ENCODE results near the gene PLAC9.

Gene PLAC9

GRCh38 chr10:80184291-80184690, 51.8 kb downstream of the PLAC9 start:
- no peak for DNase-seq (ENCODE audit: low spot score)

DNA sequence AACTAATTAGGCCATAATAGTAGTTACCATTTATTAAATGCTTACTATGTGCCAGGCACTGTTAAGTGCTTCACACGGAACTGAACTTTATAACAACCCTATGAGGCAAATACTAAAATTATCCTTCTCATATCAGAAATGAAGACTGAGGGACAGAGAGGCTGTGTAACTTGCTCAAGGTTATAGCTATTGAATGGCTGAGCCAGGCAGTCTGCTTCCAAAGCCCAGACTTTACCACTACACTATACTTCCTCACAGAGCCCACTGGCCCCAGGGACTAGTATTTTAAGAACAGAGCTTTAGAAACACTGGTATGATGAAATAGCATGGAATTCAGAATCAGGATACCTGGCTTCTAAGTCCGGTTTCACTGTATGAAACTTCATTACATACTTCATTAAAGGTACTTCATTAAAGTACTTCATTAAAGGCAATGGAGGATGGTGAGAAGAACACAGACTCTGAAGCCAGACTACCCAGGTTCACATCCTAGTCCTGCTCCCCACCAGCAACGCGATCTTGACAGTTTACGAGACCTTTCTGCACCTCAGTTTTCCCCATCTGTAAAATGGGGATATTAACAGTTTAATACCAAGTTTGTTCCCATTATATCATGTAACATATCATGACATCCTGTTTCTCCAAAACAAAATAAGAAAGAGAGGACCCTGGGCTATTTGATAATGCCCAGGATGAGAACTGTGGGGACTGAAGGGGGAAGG, 53.2 kb downstream of the PLAC9 start:
- DNase-seq (ENCODE audit: low spot score), result no peak

DNA sequence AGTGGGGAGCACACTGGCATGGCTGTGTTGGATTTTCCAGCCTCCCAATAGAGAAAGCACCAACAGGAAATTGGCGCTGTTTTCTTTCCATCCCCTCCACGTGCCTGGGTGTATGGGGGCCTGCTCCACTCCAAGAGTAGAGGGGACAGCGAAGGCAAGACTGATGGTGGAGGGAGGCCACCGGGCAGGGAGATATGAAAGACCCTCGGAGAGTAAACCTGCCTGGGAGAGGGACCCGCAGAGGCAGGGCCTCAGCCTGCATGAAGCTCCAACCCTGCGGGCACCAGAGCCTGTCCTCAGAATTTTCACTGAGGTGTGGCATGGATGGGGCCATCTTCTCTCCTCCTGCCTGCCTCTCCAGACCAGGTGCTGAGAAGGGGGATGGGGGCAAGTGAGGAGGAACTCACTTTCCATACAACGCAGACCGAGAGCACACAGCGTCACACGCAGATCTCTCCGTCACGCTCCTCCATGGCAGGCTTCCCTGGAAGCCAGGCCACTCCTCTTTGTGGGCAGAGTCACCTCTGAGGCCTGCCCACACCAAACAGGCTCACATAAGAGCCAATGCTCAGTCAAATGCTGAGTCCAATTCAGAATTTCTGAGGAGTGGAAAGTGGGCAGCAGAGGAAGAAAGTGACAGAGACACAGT, 54.0 kb downstream of the PLAC9 start:
- no peak for DNase-seq (ENCODE audit: low spot score)

- no peak for DNase-seq (ENCODE audit: low spot score)
These were observed 54.5 kb downstream of the PLAC9 start for GRCh38 chr10:80187060-80187459.

DNA sequence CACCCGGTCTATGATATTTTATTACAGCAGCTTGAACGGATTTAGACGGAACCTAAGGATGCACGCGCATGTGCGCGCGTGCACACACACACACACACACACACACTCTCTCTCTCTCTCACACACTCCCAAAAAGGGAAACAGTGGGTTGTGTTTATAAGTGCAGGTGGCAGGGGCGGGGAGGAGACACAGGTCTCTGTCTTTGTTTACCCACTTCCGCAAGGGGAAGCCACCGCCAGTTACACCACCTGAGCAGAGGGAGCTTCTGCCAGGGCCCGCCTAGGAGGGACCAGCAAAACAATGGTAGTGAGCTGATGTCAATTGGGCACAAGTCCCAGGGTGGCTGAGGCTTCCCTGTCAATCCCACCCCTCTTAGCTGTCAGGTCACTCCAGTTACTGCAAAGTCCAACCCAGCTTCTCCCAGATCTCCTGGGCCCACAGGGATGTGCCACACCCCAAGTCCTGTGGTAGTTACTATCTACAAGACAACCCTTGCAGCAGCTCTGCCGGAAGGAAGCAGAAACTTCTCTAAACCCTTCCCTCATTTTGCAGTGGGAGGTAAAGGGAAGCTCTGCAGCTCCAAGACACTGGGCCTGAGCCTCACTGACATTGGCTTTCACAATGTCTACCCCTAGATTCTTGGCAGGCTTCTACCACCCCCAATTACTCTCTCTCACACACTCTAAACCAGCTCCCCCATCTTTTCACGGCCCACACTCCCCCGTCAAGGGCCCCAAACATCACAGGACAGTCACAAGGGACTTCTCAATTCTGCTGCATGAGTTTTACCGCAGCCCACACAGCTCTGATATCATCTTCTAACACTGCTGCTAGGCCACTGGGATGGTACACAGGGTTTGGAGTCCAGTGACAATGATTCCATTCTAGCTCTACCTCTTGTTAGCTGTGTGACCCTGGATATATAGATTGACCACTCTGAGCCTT, 55.2 kb downstream of the PLAC9 start:
- no peak for DNase-seq (ENCODE audit: low spot score)

GRCh38 chr10:80188713-80189112, 56.2 kb downstream of the PLAC9 start:
- DNase-seq (ENCODE audit: low spot score), result no peak

- DNase-seq (ENCODE audit: low spot score), result no peak
These were observed 59.2 kb downstream of the PLAC9 start for GRCh38 chr10:80191589-80192270.

GRCh38 chr10:80192553-80192952, 60.0 kb downstream of the PLAC9 start:
- DNase-seq (ENCODE audit: low spot score), result no peak

DNA sequence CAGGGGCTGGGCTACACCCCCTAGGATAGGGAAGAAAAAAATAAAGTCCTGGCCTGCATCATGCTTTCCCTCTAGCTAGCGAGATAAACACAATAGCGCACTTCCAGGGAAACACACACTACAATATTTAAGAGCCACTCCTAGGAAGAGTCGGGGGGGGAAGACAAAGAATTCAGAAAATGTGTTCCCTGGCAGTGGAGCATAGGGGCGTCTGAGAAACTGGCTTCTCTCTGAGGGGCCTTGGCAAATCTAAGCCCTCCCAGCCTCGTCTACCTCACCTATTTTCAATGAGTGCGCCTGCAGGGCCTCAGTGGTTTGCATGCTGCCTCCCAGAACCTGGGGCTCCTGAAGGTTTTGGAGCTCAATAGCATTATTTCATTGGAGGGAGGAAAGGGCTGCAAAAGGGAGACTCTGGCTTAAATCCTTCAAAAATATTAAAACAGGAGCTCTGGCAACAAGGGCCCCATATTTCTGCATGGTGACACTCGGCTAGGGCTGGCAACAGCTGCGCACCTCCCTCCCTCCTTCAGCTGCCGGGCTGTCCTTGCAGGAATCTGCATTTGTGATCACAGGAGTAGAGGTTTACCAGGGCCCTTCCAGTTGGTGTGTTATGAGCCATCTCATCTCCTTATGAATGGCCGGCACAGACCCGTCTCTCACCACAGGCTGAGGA, 62.0 kb downstream of the PLAC9 start:
- no peak for DNase-seq (ENCODE audit: low spot score)
